DMS53 (cell line): Measurements from ENCODE around the gene CENPS.
"Not testable (repeated sequence)": the region's sequence is repeated elsewhere in the genome, so short reads cannot be mapped to it uniquely, and the experiment has no call there.

ENCODE experiments used
- DNase-seq: peaks from one replicate; lab custom pipeline; 2025; lab: John Stamatoyannopoulos, UW

The CENPS gene

GRCh38 chr1:10451287-10451686, 21.1 kb downstream of the CENPS start:
- DNase-seq, result peak; percentile 45

GRCh38 chr1:10456048-10456447, 25.8 kb downstream of the CENPS start:
- no peak for DNase-seq

GRCh38 chr1:10456661-10457060, 26.4 kb downstream of the CENPS start:
- DNase-seq, result no peak

GRCh38 chr1:10457462-10457861, 27.2 kb downstream of the CENPS start:
- not testable (repeated sequence) for DNase-seq

GRCh38 chr1:10457875-10458274, 27.6 kb downstream of the CENPS start:
- no peak for DNase-seq

- DNase-seq, result peak; percentile 75
Measured at GRCh38 chr1:10459184-10459583, 29.0 kb downstream of the CENPS start.

- DNase-seq, result no peak
Measured at GRCh38 chr1:10467078-10467477, 36.8 kb downstream of the CENPS start.

GRCh38 chr1:10470043-10470442, 39.8 kb downstream of the CENPS start:
- DNase-seq, result no peak

GRCh38 chr1:10471411-10472219, 41.4 kb downstream of the CENPS start:
- DNase-seq, result peak; percentile 74

- peak; percentile 97 for DNase-seq
Measured at GRCh38 chr1:10472220-10473144, 42.2 kb downstream of the CENPS start, which contains the start of gene DFFA. Gene DFFA (minus strand): TSS chr1:10472529. CDS start chr1:10472458, 71 bp downstream.

GRCh38 chr1:10473145-10473765, 43.0 kb downstream of the CENPS start:
- DNase-seq, result no peak

- DNase-seq, result not testable (repeated sequence)
Measured at GRCh38 chr1:10474309-10474612, 44.0 kb downstream of the CENPS start.

GRCh38 chr1:10474613-10475507, 44.6 kb downstream of the CENPS start, which contains the start of gene PEX14:
Gene PEX14 (plus strand): TSS chr1:10474950. CDS start chr1:10474967, 17 bp downstream.
- DNase-seq, result peak; percentile 96

GRCh38 chr1:10475510-10475909, 45.3 kb downstream of the CENPS start:
- DNase-seq, result no peak

GRCh38 chr1:10479296-10479695, 49.1 kb downstream of the CENPS start:
- DNase-seq, result no peak

GRCh38 chr1:10480614-10481013, 50.4 kb downstream of the CENPS start:
- DNase-seq, result no peak

- DNase-seq, result no peak
Measured at GRCh38 chr1:10484521-10484920, 54.3 kb downstream of the CENPS start.

GRCh38 chr1:10489291-10490055, 59.2 kb downstream of the CENPS start:
- DNase-seq, result no peak

GRCh38 chr1:10490286-10490970, 60.2 kb downstream of the CENPS start:
- DNase-seq, result no peak
